ENCODE measurements around the gene FHOD3. TPM values are rescaled to one million over a fixed set of nuclear protein-coding genes. Genes with fewer than 3 reads are reported as not detected.

FHOD3 gene
- total RNA-seq, 2 experiments from 2014 or later = not detected

GRCh38 chr18:36389027-36389426, 91.5 kb downstream of the FHOD3 start:
- Mint-ChIP-seq H3K4me1 (ENCODE audit: low read depth) (no peaks in the 10 kb centered on the region), H3K27ac (no peak overlapping the region), H3K27me3 (peaks cover 2% of the 10 kb centered on the region), H3K4me3 (no peak overlapping the region), H3K9me3 (peaks cover 2% of the 10 kb centered on the region), H3K36me3 (ENCODE audit: low read depth) (no peaks in the 10 kb centered on the region)
- no peak for TF ChIP-seq CTCF (IDR thresholded peaks at IDR 0.05)
- intact Hi-C loops (cut with micrococcal nuclease) = no loop called here
- DNase-seq (no peak), ATAC-seq (no peak)
- ChIA-PET POLR2A (no interaction called here), CTCF (no interaction called here)

GRCh38 chr18:36389811-36390581, 92.5 kb downstream of the FHOD3 start:
- H3K27me3 Mint-ChIP-seq = peaks cover 5% of the 10 kb centered on the region
- no peak overlapping the region for H3K4me3 Mint-ChIP-seq
- DNase-seq (no peak), ATAC-seq (no peak)
- H3K4me1 Mint-ChIP-seq (ENCODE audit: low read depth) = no peaks in the 10 kb centered on the region
- H3K27ac Mint-ChIP-seq = no peak overlapping the region
- ChIA-PET POLR2A (no interaction called here), CTCF (no interaction called here)
- TF ChIP-seq CTCF (IDR thresholded peaks at IDR 0.05) = no peak
- H3K9me3 Mint-ChIP-seq = peaks cover 3% of the 10 kb centered on the region
- intact Hi-C loops (cut with micrococcal nuclease) = no loop called here
- H3K36me3 Mint-ChIP-seq (ENCODE audit: low read depth) = no peaks in the 10 kb centered on the region

DNA sequence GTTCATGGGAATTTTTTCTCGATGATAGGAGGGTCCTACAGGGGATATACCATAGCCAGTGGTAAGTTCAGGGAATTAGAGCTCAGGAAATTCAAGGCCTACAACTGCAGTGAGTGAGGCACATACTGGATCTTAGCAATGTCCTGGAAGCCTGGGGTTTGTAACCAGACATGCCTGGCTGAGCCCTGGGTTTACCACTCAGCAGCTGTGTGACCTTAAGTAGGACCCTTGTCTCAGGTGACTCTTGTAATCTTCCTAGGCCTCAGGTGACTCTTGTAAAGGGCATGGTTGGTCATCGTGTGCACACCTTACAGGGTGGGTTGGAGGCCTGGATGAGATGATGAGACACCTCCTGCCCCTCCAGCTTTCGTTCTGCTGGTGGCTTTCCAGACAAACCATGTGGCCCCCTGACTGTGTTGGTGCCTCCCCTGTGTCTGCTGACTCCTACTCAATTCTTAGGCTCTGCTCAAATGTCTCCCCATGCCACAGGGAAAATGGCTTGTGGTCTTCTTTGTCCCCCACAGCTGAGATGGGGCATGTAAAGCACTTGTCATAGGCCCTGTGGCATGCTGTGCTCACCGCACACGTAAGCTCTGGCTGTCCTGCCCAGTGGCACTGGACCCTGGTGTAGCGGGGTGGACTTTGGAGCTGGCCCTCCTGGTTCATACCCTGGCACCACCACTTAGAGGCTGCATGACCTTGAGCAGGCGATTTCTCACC, 94.1 kb downstream of the FHOD3 start:
- ChIA-PET CTCF (interaction anchor here (1.2 kb wide), 1 partner anchor 20 kb away, joined by 3 read pairs; no protein-coding TSS in a partner anchor), POLR2A (no interaction called here)
- no peak for ATAC-seq
- peaks cover 4% of the 10 kb centered on the region for H3K9me3 Mint-ChIP-seq
- no peak for TF ChIP-seq CTCF (IDR thresholded peaks at IDR 0.05)
- intact Hi-C loops (cut with micrococcal nuclease) = no loop called here
- no peak overlapping the region for H3K27ac Mint-ChIP-seq
- no peak for DNase-seq
- peaks cover 5% of the 10 kb centered on the region for H3K27me3 Mint-ChIP-seq
- no peak overlapping the region for H3K4me3 Mint-ChIP-seq
- no peaks in the 10 kb centered on the region for H3K36me3 Mint-ChIP-seq (ENCODE audit: low read depth)
- H3K4me1 Mint-ChIP-seq (ENCODE audit: low read depth) = no peaks in the 10 kb centered on the region

- no peak overlapping the region for H3K27ac Mint-ChIP-seq
- H3K4me1 Mint-ChIP-seq (ENCODE audit: low read depth) = no peaks in the 10 kb centered on the region
- ChIA-PET POLR2A (no interaction called here), CTCF (interaction anchor here (1.2 kb wide), 1 partner anchor 19 kb away, joined by 3 read pairs; no protein-coding TSS in a partner anchor)
- H3K9me3 Mint-ChIP-seq = peaks cover 4% of the 10 kb centered on the region
- H3K27me3 Mint-ChIP-seq = peaks cover 5% of the 10 kb centered on the region
- no peak for TF ChIP-seq CTCF (IDR thresholded peaks at IDR 0.05)
- H3K36me3 Mint-ChIP-seq (ENCODE audit: low read depth) = no peaks in the 10 kb centered on the region
- DNase-seq (no peak), ATAC-seq (no peak)
- intact Hi-C loops (cut with micrococcal nuclease) = no loop called here
- no peak overlapping the region for H3K4me3 Mint-ChIP-seq
Measured at GRCh38 chr18:36392164-36392978, 94.9 kb downstream of the FHOD3 start.
